ENCODE data around the gene CCM2L. TPM values are rescaled to one million over a fixed set of nuclear protein-coding genes. Genes with fewer than 3 reads are reported as not detected.

CCM2L gene
- total RNA-seq, 1 donor from 2014 or later = 2.0 TPM

DNA sequence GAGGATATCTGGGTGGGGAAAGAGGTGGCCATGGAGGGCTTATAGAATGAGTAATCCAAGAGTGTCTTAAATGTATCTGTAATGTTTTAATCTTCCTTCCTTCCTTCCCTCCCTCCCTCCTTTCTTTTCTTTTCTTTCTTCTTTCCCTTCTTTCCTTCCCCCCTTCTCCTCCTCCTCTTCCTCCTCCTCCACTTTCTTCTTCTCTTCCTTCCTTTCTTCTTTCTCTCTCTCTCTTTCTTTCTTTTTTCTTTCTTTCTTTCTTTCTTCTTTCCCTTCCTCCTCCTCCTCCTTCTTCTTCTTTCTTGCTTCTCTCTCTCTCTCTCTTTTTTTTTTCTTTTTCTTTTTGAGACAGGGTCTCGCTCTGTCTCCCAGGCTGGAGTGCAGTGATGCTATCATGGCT lies 49.0 kb downstream of the CCM2L start:
- DNase-seq = no peak

GRCh38 chr20:32062776-32063170 lies 52.5 kb downstream of the CCM2L start:
- DNase-seq = peak; percentile 5

DNA sequence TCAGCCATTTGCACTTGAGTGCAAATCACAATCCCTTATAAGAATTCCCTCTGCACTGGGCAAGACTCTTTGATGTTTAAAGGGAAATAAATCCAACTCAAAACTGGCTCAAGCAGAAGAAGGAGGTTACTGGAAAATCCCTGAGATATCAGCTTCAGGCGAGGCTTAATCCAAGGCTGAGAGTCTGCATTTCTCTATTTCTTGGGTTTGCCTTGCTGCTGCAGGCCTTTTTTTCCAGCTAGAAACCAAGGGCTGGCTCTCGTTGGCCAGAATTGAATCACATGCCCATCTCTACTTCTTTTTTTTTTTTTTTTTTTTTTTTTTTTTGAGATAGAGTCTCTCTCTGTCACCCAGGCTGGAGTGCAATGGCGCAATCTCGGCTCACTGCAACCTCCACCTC lies 53.5 kb downstream of the CCM2L start:
- no peak for DNase-seq

GRCh38 chr20:32064667-32065066 lies 54.4 kb downstream of the CCM2L start:
- DNase-seq = no peak

DNA sequence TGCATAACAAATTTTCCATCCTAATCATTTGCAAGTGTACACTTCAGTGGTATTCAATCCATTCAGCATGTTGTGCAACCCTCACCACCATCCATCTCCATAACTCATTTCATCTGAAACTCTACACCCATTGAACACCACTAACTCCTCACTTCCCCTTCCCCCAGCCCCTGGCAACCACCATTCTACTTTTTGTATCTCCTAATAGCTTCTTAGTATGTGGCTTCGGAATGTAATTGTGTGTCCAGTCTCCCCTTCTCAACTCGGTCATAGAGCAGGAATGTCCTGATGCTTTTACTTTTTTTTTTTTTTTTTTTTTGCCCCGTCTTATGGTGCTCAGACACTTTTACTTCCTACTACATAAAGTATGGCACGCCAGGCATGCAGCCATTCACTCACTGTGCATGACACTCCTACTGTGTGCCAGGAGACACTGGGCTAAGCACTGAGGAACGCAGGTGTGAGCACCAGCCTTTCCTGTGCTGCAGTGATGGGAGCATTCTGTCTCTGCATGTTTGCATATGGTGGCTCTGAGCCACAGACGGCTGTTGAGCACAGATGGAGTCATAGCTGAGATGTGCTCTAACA lies 57.1 kb downstream of the CCM2L start:
- no peak for DNase-seq

GRCh38 chr20:32068174-32068573 lies 57.9 kb downstream of the CCM2L start:
- no peak for DNase-seq

DNA sequence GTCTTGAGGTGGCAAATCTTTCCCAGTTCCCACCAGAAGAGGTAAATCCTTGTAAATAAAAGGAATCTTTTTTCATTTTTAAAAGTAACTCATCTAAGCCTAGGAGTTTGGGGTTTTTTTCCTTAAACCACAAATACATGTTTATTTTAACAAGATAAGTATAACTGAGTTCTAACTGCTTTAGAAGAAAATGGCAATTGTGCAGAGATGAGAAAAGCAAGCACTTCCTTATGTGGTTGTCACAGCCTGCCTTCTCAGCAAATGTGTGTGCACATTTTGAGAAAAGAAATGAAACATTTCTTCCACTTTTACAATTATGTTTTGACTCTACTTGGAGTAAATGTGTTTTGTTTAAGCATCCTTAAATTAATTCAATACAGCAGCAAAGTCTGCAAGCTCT lies 59.5 kb downstream of the CCM2L start:
- no peak for DNase-seq

DNA sequence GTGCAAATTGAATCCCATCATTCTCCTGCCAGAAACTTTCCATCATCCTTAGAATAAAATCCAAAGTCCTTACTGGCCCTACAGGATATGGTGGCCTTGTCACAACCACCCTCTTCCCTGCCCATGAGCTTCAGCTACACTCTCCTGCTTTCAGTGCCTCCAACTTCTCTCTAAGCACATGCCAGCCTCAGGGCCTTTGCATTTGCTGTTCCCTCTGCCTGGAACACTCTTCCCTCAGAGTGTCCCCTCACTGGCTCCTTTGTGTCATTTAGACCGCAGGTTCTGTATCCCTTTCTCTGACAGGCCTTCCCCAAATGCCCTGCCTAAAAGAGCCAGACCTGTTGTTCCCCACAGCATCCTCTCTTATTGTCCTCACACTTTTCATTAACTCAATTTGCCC lies 60.0 kb downstream of the CCM2L start:
- no peak for DNase-seq

DNA sequence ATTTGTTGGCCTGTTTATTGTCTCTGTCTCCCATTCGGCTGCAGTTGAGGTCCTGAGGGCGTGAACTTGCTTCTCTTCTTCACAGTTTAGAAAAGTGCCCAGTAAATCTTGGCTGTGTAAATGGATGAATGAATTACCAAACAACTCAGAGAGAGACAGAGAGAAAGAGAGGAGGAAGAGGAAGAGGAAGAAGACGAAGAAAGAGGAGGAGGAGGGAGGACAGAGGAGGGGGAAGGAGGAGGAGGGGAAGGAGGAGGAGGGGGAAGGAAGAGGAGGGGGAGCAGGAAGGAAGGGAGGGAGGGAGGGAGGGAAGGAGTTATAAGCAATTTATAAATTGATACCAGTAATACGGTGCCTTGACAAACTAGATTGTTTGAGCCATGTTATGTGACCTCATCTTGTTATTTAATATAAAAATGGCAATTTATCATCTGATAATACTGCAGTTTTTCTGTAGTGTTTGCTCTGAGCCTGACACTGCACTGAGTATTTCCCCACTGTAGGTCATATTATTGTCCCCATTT lies 60.5 kb downstream of the CCM2L start:
- no peak for DNase-seq

DNA sequence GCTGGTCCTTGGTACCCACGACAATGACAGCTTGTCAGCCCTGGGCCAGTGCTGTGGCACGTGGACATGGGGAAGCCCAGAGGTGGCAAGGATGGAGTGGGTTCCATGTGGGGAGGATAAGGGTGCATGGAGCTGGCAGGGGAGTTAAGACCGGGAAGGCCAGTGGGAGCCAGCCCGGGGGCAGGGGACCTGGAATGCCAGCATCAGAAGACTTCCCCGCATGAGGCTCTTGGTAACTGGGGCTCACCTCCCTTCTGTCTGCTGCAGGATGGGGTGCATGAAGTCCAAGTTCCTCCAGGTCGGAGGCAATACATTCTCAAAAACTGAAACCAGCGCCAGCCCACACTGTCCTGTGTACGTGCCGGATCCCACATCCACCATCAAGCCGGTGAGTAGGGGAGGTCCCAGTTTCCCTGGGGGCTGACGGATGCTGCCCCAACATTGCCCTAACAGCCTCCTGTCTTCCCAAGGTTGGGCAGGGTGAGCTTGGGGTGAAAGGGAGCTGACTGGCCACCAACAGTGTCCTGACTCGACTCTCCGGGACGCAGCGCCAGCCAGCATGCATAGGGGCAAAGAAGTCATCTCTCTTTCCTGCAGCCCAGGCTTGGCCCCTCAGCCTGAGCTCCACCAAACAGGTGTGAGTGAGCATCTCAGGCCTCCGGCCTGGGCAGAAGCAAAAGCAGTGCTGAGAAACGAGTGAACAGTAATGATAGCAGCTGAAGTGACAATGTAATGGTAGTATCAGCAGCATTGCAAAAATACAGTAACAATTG lies 61.3 kb downstream of the CCM2L start:
- DNase-seq = no peak

DNA sequence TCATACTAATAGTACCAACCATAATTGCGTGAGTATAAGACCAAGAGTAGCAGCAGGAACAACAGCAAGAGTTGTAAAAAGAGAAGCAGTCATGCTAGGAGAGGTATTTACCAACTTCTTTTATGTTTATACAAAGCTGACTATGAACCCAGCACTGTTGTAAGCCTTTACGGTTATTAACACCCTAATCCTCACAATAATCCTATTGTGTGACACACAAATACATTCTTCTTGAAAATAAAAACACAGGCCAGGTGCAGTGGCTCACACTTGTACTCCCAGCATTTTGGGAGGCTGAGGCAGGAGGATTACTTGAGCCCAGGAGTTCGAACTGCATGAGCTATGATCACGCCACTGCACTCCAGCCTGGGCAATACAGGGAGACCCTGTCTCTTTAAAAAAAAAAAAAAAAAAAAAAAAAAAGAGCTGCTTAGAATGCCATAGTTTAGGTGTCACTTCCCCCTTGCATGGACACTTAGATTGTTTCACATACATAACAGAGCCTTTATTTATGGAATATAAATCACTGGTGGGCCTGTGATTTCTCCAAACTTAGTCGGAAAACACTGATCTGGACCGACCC lies 62.0 kb downstream of the CCM2L start:
- no peak for DNase-seq

- no peak for DNase-seq
Measured at GRCh38 chr20:32075534-32075933, 65.3 kb downstream of the CCM2L start.

DNA sequence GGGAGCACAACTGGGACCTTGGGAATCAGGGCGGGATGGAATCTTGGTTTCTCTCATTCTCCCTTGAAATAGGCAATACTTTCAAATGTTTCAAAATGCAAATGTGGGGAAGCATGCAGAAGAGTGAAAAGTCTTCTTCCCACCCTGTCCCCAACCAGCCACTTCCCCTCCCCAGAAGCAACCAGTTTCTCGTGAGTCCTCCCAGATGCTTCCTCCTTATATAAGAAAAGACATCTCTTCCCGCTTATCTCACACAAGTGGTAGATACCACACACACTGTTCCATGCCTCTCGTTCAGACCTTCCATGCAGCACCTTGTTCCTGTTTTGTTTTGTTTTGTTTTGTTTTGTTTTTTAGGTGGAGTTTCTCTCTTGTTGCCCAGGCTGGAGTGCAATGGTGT lies 67.0 kb downstream of the CCM2L start:
- no peak for DNase-seq

DNA sequence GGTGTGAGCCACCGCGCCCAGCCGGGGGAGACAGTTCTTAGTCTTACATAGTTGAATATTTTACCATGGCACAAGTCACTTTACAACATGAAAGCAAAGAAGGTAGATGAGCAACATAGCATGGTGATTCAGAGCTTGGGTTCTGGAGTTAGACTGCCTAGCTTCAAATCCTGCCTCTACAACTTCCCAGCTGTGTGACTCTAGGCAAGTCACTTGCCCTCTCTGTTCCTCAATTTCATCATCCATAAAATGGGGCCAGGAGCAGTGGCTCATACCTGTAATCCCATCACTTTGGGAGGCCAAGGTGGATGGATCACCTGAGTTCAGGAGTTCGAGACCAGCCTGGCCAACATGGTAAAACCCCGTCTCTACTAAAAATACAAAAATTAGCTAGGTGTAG lies 68.1 kb downstream of the CCM2L start:
- DNase-seq = no peak

GRCh38 chr20:32078791-32079190 lies 68.6 kb downstream of the CCM2L start:
- DNase-seq = no peak

GRCh38 chr20:32079655-32080109 lies 69.4 kb downstream of the CCM2L start:
- no peak for DNase-seq

GRCh38 chr20:32080783-32081182 lies 70.5 kb downstream of the CCM2L start:
- no peak for DNase-seq

Small RNA genes within 50 kb of the gene (small RNA-seq; reads per million reads assigned to genes)
- not detected for gene RNA5SP481
- not detected for gene RNA5SP482

Other genes with a start within 250 kb of the CCM2L start
- 0.78 TPM for gene MYLK2, start 191.1 kb upstream of the CCM2L start, total RNA-seq
- gene FOXS1, start 164.8 kb upstream of the CCM2L start, total RNA-seq = 0.78 TPM
- 3.0 TPM for gene DUSP15, start 139.9 kb upstream of the CCM2L start, total RNA-seq
- gene TTLL9, start 139.8 kb upstream of the CCM2L start, total RNA-seq = 1.7 TPM
- 4.1 TPM for gene PDRG1, start 58.4 kb upstream of the CCM2L start, total RNA-seq
- gene XKR7, start 42.3 kb upstream of the CCM2L start, total RNA-seq = 12.6 TPM
- 3.3 TPM for gene HCK, start 41.8 kb downstream of the CCM2L start, total RNA-seq
- gene TM9SF4, start 99.3 kb downstream of the CCM2L start, total RNA-seq = 15.1 TPM
- gene PLAGL2, start 197.3 kb downstream of the CCM2L start, total RNA-seq = 1.2 TPM
- gene POFUT1, start 197.4 kb downstream of the CCM2L start, total RNA-seq = 18.1 TPM